ENCODE data around the gene GPR161.

The GPR161 gene

DNA sequence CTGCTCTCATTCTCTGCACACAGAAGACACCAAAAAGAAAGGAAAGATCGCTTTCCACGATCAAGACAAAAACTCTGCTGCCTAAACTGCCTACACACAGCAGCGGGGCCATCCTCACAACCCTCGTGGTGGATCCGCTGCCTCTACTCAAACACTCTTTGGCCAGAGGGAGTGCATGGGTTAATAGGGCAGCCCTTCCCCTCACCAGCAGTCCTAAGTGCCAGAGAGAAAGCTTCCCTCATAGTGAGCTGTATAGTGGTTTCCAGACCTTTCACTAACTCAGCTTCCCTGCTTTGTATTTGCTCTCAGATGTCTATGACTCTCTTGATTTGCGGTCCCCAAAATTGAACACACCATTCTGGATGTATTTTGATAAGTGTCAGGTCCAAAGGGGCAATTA is 30.9 kb downstream of the GPR161 start:
- DNase-seq (ENCODE audit: low read depth): no peak

DNA sequence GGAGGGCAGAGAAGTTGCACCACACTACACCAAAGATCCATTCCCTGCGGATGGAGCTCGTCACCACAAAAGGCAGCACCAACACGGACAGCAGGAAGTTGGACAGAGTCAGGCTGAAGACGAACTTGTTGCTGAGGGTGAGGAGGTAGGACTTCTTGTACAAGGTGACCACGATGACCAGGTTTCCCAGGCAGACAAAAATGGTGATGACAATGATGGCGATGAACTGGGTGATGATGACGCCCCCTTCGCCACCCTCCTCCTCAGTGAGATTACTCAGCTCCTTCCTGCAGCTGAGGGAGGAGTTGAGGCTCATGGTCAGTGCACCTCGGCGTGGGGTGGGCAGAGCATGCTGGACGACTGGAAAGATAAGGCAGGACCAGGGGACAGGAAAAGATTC is 32.2 kb downstream of the GPR161 start:
- no peak for DNase-seq (ENCODE audit: low read depth)

DNA sequence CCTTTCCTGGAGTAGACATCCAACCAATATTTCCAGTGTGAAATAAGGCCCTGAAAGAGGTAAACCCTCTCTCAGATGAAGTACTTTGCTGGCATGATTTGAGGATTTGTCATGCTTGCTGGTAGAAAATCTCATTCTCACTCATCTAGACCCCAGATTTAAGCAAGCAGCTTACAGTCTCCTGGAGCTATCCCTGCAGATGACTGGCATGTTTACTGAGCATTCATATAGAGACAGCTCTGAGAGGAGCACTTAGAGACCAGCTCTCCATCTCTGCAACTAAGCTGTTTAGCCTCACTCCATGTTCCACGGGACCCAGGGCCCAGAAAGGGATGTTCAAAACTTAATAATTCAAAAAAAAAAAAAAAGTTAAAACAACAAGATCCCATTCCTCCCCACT is 34.2 kb downstream of the GPR161 start:
- no peak for DNase-seq (ENCODE audit: low read depth)

DNA sequence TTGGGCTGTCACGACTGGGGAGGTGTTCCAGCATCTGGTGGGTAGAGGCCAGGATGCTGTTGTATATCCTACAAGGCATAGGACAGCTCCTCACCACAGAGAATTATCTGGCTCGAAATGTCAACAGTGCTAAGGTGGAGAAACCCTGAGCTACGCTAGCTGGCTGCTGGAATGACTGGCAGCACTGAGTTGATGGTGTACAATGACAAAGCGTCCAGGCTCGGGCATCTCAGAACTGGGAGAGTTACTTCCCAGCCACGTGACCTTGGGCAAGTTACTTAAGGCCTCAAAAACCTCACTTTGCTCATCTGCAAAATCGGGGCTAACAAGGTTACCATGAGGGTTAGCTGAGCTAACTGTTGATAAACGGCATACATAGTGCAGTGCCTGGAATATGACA is 35.4 kb downstream of the GPR161 start:
- DNase-seq (ENCODE audit: low read depth): no peak

DNA sequence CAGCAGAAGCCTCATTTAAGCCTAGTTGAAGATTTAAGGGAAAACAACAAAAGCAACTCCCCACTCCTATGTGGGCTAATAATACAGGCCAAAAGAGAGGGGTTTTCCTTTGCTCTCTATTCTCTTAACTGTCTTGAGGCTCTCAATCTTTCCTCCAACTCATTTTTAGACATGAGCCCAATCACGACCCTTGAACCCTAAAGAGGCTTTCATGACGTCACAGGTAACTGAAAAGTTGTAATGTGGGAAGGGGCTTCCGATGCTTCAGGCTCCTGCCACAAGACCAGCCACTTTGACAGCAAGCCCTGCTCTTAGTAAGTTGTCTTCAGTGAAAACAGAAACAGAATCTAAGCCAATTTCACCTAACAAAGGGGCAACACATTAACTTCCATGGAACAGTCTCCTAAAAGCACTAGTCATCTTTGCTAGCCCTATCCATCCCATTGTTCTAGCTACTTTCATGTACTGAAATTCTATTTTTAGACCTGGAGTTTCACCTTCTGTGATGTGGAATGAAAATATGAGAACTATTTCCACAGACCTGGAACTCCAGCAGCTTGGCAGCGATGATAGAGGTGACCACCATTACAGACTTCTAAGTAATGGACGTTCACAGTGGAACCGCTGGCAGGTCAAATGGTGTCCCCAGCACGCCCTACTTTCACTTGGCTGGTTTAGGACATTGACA is 36.3 kb downstream of the GPR161 start:
- no peak for DNase-seq (ENCODE audit: low read depth)

DNA sequence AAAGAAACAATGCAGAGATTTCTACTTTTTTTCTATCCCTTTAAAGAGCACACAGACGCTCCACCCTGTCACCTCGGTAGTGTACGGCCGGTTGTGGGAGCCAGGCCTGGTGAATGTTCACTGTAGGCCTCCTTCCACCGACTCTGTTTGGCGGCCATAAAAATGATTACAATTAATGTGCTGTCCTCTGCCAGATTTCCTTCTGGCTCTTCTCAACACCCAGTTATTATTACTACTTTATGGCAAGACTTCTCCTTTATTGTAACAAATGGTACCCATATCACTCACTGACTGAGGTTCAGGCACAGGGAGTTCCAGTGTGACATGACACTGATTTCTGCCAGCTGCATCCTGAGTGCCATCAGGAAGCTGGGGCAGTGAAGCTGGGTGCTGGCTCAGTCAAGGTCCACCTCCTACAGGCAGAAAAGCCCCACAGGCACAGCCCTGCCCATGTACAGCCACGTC is 37.4 kb downstream of the GPR161 start:
- DNase-seq (ENCODE audit: low read depth): no peak

DNA sequence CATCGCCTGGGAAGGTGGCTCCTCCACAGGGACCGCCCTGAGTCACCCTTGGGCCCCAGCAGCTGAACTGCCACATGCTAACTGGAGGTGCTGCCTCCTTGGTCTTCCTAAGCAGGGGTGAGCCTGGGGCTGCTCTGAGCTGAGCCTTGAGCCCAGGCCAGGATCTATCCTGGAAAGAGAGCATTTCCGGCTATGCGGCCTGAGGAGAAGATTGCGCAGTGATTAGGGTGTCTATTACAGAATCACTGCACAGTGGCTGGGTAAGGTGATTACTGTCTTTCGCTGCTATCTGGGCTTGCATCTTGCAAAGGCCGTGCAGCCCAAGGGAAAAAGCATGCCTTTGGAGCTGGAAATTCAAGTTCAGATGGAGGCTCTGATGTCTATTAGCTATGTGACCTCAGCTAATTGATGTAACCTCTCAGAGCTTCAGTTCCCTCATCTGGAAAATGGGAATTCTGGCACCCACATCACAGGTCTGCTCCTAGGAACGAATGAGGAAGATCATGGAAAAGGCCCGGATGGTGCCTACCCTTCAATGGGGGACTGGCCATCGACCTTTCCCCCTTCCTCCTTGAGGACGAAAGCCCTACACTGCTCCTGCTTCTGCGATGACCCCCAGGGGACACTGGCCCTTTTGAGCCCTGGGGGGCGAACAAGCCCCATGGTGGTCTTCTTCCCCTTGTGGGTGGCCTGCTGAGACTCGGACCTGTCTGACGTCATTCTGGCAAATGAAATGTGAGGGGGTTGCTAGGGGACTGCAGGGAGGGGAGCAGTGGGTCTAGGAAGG is 38.0 kb downstream of the GPR161 start:
- no peak for DNase-seq (ENCODE audit: low read depth)

DNA sequence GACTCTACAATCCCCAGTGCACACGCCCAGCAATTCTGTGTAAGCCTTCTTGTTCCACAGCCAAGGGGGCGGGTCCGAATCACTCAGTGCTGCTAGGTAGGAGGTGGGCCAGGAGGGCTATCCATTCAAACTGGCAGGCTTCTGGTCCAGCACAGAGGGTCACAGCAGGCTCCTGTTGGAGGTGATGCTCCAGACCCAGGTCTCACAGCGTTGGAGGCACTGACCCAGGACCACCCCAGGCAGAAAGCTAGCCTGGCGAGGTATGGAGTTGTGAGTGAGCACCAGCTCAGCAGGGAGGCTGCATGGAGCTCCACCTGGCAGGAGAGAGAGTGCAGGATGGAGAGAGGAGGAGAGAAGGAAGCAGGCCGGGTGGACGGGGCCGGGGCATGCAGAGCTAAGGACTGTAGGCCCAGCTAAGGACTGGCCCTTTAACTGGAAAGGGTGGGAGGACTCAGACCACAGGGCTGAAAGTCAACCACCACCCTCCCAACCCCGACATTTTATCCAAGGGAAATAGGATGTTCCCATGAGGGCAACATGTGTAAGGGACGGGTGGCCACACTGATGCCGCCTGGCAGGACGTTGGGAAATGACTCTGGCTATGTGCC is 38.7 kb downstream of the GPR161 start:
- DNase-seq (ENCODE audit: low read depth): no peak

DNA sequence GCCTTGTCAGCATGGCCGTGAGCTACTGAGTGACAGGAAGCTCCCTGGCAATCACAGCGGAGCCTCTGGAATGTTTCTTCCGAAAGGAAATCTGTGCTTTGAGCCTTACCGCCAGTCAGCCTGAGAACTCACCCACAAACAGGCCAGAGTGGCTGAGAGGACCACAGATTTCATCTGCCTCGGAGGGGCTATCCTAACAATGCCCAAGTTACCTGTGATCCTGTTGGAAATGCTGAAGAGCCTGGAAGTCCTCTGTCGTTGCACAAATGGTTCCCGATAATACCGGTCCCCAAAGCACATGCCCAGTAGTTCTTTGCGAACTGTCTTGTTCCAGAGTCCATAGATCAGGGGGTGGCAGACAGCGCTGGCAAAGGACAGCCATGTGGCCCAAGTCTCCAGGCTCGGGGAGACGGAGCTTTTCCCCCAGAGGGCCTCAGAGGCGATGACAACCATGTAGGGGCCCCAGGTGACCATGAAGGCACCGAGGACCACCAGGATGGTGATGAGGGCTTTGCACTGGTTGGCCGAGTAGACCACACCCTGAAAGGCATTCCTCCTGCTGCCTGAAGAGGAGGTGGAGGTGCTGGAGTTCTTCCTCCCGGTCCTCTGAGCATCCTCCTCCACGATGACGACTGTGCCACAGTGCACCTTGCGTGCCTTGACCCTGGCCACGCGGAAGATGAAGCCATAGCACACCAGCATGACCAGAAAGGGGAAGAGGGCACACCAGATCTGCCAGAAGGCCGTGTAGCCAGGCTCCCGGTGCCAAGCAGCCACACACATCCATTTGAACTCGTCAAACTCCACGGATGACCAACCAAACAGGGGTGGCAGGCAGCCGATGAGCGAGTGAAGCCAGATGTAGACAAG is 40.2 kb downstream of the GPR161 start:
- no peak for DNase-seq (ENCODE audit: low read depth)

DNA sequence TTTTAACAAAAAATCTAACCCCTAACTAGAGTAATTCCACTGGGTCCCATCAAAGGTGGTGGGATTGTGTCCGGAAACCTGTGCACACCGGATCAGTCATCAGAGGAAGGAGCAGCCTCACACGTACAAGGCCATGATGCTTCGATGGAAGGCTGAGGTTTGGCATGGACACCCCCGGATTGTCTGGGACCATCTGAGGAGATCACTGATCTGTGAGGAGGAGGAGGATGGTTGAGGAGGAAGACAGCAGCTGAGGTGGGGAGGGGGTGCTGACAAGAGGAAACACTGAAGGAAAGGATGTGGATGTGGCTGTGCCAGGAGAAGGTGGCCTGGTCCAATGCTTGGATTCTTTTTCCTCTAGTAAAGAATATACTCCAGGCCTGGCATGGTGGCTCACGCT is 41.3 kb downstream of the GPR161 start:
- no peak for DNase-seq (ENCODE audit: low read depth)

DNA sequence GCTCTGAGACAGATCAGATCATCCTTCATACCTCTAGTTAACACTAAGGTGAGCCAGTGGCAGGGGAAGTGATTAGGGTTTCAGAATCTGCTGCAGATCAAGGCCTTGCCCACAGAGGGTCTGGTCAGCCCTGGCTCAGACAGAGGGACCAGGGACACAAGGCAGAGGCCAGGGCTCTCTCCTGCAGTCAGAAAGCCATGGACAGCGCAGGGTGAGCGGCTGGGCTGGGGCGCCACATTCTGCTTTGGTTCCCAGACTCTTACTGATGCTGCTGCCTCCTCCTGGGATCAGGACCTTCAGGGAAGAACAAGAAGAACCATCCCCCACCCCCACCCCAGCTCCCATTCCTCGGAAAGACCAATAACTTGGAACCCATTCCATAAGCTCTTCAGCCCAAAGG is 43.1 kb downstream of the GPR161 start:
- DNase-seq (ENCODE audit: low read depth): no peak

DNA sequence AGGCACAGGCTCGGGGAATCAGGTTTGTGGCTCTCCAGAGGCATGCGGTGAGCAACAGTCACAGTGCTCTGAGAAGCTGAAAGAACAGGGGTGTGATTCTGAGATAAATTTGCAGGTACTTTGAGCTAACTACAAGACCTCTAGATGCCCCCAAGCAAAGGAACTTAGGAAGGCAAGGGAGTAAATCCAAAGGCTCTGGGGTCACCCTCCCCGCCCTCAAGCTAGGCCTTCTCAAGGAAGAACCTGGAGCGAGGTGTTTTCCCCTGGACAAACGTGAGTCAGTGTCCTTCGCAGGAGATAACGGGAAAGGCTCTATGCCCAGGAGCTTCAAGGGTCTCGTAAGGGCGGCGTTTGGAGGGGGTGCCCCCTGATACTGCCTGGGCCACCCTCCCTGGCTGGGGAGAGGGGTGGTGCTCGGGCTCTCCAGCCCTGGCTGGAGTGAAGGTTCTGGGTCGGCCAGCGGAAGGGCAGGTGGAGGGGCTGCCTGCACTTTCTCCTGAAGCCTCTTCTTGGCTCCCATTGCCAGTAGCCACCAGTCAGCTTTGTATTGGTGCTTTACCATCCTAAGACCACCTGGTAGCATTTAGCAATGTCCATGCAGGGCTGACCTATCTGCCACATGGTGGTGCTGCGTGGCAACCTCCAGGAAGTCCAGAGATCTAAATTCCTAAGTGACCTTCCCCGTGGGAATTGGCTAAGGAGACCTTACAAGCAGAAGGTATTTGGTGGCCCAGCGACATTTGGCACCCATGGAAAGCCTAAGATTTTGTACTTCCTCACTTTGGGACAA is 44.0 kb downstream of the GPR161 start:
- DNase-seq (ENCODE audit: low read depth): no peak

DNA sequence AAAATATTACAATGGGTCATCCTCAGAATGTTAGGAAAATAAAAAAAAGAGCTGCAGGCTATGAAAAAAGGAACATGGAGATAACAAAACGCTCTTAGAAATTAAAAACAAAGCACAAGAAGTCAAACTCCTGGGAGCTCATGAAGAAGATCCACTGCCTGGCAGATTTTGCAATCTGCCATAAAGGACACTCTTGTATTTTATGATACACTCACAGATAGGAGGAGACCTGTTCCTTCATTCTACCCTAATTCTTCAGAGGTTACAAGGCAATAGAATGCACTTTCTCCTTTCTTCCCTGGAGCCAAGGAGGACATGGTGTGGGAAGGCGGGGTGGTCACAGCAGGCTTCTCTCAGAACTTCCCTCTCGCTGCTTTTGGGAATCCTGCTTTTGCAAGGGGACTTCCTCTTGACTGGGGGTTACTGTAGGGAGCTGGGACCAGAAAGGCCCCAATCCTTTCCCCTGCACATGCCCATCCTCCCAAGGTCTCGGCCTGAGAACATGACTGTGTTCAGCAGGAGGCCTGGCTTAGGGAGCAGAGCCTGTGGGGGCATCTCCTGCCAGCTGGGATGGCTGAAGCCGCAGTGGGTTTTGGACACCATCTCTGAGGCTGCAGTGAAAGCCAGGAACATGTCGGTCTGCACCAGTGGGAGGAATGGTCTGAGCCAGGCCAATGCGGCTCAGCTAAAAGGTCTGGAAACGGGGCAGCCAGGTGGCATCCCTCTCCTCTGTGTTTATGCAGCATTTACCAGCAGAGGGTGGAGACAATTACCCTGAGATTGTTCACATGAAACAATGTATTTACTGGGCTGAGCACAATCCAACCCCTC is 44.8 kb downstream of the GPR161 start:
- DNase-seq (ENCODE audit: low read depth): no peak

DNA sequence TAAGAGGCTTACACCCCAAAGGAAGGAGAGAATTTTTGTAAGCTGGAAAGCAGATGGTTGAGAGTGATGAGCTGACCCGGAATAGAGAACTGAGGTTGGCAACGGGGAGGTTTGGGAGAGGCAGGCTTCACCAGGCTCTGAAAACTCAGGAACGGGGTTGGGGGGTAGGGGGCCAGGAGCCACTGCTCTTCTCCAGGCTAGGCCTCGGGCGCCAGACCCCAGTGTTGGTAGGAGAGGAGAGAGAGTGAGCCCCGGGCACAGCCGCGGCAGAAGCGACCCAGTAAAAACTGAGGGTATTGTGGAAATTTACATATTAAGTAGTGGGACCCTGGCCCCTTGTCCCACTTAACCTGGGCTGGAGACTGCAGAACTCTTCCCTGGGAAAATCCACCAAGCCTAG is 45.7 kb downstream of the GPR161 start:
- DNase-seq (ENCODE audit: low read depth): no peak

DNA sequence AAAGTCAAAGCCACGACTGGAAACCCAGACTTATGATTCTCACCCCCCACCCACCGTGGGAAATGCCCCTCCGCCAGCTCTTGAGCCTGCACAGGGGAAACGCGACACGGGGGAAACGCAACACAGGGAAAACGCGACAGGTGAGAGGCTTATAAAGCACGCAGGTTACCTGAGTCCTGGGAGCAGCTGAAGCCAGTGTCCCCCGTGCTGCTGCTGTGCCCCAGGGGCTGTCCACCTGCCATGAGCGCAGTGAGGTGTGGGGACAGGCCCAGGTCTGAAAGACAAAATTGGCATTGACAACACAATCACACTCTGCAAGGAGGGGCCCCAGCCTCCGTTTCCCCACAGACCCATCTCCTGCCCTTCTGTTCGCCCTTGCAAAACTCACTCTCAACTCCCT is 46.3 kb downstream of the GPR161 start:
- no peak for DNase-seq (ENCODE audit: low read depth)

DNA sequence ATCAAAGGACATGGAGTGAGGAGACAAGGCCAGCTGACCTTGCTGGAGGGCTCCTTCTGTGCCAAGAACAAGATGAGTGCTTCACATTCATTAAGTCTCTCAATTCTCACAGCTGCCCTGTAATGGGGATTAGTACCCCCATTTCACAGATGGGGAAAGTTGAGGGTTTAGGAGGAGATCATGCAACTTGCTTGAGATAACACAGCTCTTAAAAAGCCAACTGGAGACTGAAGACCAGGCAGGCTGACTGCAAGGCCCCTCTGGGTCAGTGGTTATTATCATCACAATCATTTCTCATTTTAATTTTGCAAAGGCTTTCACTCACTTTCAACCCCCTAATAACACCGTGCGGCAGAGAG is 46.8 kb downstream of the GPR161 start:
- DNase-seq (ENCODE audit: low read depth): no peak

DNA sequence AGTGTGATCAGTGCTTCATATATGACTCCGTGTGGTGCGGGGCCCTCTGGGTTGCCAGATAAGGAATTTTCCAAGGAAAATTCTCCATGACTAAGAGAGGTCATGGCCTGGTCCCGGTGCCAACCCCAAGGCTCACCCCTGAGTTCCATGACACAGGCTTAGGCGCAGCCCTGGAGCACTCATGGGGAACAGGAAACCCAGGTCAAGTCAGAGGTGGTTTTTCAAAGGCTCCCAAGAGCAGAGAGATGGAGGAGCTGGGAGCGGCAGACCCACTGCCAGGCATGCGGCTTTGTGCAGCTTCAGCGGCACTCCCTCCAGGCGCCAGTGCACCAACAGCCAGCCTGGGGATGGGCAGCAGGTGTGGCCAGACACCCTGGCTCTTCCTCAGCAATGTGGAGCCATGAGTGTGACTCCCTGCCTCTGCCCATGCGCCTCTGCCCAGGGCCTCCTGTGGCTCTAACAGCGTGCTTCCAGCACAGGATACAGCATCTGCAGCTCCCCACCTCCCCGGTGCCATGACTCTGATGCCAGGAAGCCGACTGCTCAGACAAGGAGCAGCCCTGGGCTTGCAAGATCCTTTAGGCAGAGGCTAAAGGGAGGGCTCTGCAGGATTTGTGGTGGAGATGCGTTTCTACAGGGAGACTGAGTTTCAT is 47.3 kb downstream of the GPR161 start:
- DNase-seq (ENCODE audit: low read depth): no peak

DNA sequence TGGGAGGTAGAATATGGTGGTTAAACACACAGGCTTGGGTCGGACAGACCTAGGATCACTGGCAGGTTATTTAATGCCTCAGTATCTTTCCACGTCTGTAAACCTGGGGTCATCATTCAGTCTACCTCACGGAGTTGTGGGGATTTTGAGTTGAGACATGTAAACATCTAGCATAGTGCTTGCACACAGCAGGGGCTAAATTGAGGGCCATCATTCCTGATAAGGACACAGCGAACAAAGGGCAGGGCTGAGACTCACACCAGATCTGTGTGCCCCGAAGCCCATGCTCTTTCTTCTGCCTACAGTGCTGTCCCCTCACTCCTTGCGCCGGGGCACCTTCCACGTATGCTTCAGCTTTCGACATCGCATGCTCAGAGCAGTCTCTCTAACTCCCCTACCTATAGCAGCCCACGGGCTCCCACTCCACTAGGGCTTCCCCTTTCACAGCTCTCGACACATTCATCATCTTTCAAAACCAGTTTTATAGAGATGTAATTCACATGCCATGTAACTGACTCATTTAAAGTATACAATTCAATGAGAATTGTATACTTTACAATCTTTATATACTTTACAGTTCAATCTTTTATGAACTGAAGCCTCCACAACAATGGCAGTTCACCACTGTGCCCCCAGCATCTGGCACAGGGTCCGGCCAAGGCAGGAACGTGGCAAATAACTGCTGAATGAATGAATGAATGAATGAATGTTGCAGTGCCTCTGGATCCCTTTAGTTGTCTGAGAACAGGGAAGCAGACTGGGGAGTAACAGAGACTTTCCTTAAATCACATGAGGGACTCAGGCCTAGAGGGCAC is 48.0 kb downstream of the GPR161 start:
- no peak for DNase-seq (ENCODE audit: low read depth)

DNA sequence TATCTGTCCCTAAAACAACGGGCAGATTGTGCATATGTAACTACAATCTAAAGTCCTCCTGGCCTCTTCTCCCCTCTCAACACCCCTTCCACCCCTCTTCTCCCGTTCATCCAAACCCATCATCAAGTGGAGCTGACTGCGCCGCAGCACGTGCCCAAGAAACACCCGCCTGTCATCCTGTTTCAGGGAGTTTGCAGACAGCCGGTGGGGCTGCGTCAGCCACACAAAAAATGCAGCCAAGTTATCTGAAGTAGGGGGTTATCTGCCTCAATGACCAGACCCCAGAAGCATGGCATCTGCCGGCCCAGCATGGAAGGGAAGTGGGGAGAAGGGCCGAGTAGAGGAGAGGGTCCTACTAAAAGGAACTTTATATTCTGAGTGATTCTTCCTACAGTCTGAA is 49.0 kb downstream of the GPR161 start:
- no peak for DNase-seq (ENCODE audit: low read depth)
